GM20000 (cell line): ENCODE results near the gene RHCG.

Source experiments
- DNase-seq: peaks from one replicate; pipeline ENCODE4 v3.0.0; 2012; ENCODE audit warnings: low spot score
- TF ChIP-seq, protein P1 (sequence below): IDR thresholded peaks from 2 replicates; pipeline ENCODE4 v1.5.1; 2012; ENCODE audit warnings: mild to moderate bottlenecking, control low read depth; ENCODE audit errors: extremely low read depth, missing control alignments

The RHCG gene

GRCh38 chr15:89459271-89460038, 36.9 kb downstream of the RHCG start:
- no peak for DNase-seq
- TF ChIP-seq, protein P1, sequence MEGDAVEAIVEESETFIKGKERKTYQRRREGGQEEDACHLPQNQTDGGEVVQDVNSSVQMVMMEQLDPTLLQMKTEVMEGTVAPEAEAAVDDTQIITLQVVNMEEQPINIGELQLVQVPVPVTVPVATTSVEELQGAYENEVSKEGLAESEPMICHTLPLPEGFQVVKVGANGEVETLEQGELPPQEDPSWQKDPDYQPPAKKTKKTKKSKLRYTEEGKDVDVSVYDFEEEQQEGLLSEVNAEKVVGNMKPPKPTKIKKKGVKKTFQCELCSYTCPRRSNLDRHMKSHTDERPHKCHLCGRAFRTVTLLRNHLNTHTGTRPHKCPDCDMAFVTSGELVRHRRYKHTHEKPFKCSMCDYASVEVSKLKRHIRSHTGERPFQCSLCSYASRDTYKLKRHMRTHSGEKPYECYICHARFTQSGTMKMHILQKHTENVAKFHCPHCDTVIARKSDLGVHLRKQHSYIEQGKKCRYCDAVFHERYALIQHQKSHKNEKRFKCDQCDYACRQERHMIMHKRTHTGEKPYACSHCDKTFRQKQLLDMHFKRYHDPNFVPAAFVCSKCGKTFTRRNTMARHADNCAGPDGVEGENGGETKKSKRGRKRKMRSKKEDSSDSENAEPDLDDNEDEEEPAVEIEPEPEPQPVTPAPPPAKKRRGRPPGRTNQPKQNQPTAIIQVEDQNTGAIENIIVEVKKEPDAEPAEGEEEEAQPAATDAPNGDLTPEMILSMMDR, result no peak

GRCh38 chr15:89458440-89458839, 37.9 kb downstream of the RHCG start:
- DNase-seq, result no peak
- TF ChIP-seq, protein P1, result no peak

- TF ChIP-seq, protein P1, result no peak
- DNase-seq, result no peak
Measured at GRCh38 chr15:89457086-89457485, 39.3 kb downstream of the RHCG start.

- DNase-seq, result no peak
Measured at GRCh38 chr15:89455535-89455934, 40.8 kb downstream of the RHCG start.

DNA sequence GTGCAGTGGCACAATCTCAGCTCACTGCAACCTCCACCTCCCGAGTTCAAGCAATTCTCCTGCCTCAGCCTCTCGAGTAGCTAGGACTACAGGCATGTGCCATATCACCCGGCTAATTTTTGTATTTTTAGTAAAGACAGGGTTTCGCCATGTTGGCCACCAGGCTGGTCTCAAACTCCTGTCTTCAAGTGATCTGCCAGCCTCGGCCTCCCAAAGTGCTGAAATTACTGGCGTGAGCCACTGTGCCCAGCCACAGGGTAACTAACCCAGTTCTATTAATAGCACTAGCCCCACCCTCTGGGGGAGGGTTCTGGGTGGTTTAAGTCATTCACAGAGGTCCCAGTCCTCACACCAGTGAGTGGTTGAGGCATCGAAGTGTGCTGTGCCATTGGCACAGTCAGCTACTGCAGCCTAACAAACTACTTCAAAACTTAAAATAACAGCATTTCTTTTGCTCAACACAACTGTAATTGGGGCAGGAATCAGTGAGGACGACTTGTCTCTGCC, 44.0 kb downstream of the RHCG start:
- TF ChIP-seq, protein P1, result no peak
- no peak for DNase-seq

More at GRCh38 chr15:89455535-89455934, 40.8 kb downstream of the RHCG start:
- TF ChIP-seq, protein P1, result no peak

- DNase-seq, result no peak
- TF ChIP-seq, protein P1, result no peak
Measured at GRCh38 chr15:89451846-89452245, 44.5 kb downstream of the RHCG start.

DNA sequence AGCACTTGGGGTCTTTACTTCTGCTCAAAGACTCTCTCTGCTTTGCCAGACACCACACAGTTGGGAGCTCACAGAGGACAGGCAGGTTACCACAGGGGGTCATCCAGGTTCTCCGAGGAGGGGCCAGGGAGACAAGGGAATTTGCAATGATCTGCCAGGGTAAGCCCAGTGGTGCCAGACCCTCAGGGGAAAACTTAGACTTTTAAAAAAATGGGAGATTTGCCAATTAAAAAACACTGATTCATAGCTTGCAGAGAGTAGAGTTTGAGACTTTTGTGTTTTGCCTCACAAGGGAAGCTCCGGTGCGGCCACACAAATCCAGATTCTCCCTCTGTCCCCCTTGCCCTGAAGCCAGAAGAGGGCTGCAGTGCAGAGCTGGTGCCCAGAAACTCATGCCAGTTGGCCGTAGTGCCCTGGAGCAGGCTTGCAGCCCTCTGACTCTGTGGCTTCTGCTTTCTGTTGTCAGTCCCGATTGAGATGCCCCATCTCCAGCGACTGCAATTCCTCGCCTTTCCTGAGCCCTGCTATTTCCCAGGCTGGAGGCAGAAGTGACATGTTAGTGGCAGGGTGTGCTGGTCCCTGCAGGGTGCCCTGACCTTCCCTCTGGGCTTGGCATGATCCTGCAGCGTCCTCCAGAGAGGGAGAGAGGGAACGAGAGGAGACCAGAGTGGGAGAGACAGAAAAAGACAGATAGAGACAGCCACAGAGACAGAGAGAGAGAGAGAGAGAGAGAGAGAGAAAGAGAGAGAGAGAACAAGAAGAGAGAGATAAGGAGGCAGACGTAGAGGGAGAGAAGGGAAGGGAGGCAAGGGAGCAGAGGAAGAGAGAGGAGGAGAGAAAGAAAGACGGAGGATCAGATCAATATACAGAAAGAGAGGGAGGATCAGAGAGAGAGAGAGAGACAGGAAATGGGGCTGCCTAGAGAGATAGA, 46.0 kb downstream of the RHCG start:
- TF ChIP-seq, protein P1, result no peak
- no peak for DNase-seq
